MM.1S (cell line): ENCODE data around the gene STK17B.

Source experiments
- EZH2 ChIP-seq: fragments of 300-600 bp; sonication (generic); optimal IDR thresholded peaks from 2 replicates; pipeline ENCODE3; 2017; ENCODE audit warnings: low read depth, mild to moderate bottlenecking, antibody characterized with exemption, low read length, mixed read lengths
- EZH2phosphoT487 ChIP-seq: fragments of 300-600 bp; sonication (generic); IDR thresholded peaks from 2 replicates; pipeline ENCODE4 v1.6.1; 2018; ENCODE audit warnings: antibody characterized with exemption, low read length
- TF ChIP-seq, protein P1 (sequence below): fragments of 300-600 bp; sonication (generic); IDR thresholded peaks from 2 replicates; pipeline ENCODE4 v1.5.1; 2016; ENCODE audit warnings: antibody characterized with exemption, low read length, mixed read lengths

DNA sequence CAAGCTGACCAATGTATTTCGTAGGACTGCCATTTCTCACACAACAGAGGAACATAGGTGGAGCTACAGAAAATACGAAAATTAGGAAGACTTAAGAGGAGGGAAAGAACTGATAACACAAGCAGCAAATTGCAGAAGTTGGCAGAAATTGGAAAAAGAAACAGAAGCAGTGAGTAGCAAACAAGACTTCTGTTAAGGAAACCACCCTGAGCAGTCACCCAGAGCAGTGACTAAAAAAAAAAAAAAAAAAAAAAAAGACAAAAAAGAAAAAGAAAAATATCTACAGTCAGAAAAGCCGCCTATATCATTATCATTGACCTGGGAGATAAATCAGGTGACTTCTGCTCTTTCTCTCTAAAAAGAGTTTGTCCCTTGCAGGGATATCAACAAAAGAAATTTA, 21.4 kb downstream of the STK17B start:
- TF ChIP-seq, protein P1, sequence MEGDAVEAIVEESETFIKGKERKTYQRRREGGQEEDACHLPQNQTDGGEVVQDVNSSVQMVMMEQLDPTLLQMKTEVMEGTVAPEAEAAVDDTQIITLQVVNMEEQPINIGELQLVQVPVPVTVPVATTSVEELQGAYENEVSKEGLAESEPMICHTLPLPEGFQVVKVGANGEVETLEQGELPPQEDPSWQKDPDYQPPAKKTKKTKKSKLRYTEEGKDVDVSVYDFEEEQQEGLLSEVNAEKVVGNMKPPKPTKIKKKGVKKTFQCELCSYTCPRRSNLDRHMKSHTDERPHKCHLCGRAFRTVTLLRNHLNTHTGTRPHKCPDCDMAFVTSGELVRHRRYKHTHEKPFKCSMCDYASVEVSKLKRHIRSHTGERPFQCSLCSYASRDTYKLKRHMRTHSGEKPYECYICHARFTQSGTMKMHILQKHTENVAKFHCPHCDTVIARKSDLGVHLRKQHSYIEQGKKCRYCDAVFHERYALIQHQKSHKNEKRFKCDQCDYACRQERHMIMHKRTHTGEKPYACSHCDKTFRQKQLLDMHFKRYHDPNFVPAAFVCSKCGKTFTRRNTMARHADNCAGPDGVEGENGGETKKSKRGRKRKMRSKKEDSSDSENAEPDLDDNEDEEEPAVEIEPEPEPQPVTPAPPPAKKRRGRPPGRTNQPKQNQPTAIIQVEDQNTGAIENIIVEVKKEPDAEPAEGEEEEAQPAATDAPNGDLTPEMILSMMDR, result no peak
- TF ChIP-seq EZH2, result no peak
- no peak for TF ChIP-seq EZH2phosphoT487
